Stimulated activated naive CD8-positive, alpha-beta T cell treated with anti-CD3 and anti-CD28 coated beads, Interleukin-15, Interleukin-2, amounts not matched to agents 100 ng/mL and 50 ng/mL, for 24 hours (primary cell): ENCODE data around the gene SERPINB2.

Experiments
- H3K27ac Mint-ChIP-seq: one replicate; pipeline ENCODE4 v1.8.0; 2021; ENCODE audit warnings: mild to moderate bottlenecking, mixed read lengths
- H3K27me3 Mint-ChIP-seq: one replicate; pipeline ENCODE4 v1.8.0; 2021; ENCODE audit warnings: mixed read lengths
- H3K36me3 Mint-ChIP-seq: one replicate; pipeline ENCODE4 v1.8.0; 2021; ENCODE audit warnings: low read depth, mixed read lengths
- H3K4me1 Mint-ChIP-seq: one replicate; pipeline ENCODE4 v1.8.0; 2021; ENCODE audit warnings: low read depth, mixed read lengths
- H3K4me3 Mint-ChIP-seq: one replicate; pipeline ENCODE4 v1.8.0; 2021; ENCODE audit warnings: mild to moderate bottlenecking, mixed read lengths
- H3K9me3 Mint-ChIP-seq: one replicate; pipeline ENCODE4 v1.8.0; 2021; ENCODE audit warnings: mixed read lengths

Gene SERPINB2, protein sequence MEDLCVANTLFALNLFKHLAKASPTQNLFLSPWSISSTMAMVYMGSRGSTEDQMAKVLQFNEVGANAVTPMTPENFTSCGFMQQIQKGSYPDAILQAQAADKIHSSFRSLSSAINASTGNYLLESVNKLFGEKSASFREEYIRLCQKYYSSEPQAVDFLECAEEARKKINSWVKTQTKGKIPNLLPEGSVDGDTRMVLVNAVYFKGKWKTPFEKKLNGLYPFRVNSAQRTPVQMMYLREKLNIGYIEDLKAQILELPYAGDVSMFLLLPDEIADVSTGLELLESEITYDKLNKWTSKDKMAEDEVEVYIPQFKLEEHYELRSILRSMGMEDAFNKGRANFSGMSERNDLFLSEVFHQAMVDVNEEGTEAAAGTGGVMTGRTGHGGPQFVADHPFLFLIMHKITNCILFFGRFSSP

DNA sequence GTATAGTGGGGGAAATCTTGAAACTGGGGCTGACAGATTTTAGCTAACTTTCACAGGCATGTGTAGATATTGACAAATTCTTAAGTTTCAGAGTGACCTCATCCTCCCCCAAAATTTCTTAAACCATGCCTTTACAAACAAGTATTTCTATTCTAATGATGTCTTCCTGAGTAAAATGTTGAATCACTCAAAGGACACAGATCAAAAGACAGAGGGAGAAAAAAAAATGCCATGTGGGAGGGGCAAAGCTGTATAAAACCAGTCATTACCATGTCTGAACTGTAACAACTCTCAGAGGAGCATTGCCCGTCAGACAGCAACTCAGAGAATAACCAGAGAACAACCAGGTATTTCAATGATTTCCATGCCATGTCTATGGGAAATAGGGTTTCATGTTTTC lies at the start of gene SERPINB2:
SERPINB2 (plus strand) TSS at position 282 of the 400 bp plus-strand sequence. CDS start 3,740 bp downstream, outside the sequence.
- Mint-ChIP-seq H3K4me1 (no peaks in the 10 kb centered on the region), H3K9me3 (no peaks in the 10 kb centered on the region), H3K27ac (no peak within 1 kb of the TSS), H3K4me3 (no peak within 1 kb of the TSS), H3K36me3 (no peaks in the 10 kb centered on the region), H3K27me3 (peaks cover 18% of the 10 kb centered on the region)

DNA sequence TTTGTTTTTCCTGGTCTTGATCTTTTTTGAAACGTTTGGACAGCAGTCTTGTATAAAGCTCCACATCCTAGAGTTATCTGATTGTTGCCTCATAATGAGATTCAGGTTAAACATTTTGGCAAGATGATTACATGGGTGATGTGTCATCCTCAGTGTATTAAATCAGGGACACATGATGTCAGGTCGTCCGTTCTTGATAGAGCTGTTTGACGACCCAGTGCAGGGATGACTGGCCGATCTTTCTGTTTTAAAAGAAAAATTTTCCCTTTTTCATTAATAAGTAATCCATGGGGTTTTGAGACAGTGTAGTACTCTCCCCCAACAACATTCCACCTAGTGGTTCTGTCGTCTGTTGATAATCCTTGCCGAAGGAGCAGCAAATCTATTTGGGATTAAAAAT lies 44.5 kb upstream of the SERPINB2 start:
- H3K27me3 Mint-ChIP-seq, result peaks cover 35% of the 10 kb centered on the region
- H3K36me3 Mint-ChIP-seq, result no peaks in the 10 kb centered on the region
- no peaks in the 10 kb centered on the region for H3K4me1 Mint-ChIP-seq
- no peak overlapping the region for H3K27ac Mint-ChIP-seq
- H3K9me3 Mint-ChIP-seq, result no peaks in the 10 kb centered on the region
- H3K4me3 Mint-ChIP-seq, result no peak overlapping the region

DNA sequence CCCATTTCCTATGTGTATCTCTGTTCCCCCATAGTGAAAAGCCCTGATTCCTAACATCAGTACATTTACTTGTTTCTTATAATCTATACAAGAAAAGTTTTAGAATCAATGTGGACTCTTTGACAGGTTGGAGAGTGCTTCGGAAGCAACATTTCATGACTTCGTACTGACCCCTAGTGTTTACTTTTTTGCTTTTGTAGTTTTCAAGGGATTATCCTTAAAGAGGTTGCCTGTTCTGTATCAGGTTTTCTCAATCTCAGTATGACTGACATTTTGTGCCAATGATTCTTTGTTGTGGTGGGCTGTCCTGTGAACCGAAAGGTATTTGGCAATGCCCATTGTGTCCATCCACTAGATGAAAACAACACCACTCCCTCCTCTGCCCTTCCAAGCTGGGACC lies 43.3 kb upstream of the SERPINB2 start:
- no peak overlapping the region for H3K27ac Mint-ChIP-seq
- H3K4me3 Mint-ChIP-seq, result no peak overlapping the region
- no peaks in the 10 kb centered on the region for H3K36me3 Mint-ChIP-seq
- peaks cover 35% of the 10 kb centered on the region for H3K27me3 Mint-ChIP-seq
- no peaks in the 10 kb centered on the region for H3K4me1 Mint-ChIP-seq
- H3K9me3 Mint-ChIP-seq, result no peaks in the 10 kb centered on the region

DNA sequence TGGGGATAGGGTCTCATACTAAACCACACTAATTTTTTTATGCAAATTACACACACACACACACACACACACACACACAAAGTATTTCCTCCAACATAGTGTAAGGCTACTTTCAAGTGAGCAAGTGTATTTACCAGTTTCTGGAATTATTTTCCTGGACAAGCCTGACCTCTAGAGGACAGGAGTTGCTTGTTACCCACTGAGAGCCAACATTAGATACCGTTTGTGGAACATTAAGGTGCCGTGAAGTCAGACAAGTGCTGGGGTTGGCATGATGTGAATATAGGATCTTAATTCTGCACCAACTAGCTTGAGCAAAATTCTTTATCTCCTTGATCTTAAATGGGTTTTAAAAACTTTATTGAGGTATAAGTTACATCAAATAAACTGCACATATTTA lies 39.3 kb upstream of the SERPINB2 start:
- H3K9me3 Mint-ChIP-seq, result no peaks in the 10 kb centered on the region
- no peaks in the 10 kb centered on the region for H3K36me3 Mint-ChIP-seq
- peaks cover 10% of the 10 kb centered on the region for H3K27me3 Mint-ChIP-seq
- H3K27ac Mint-ChIP-seq, result no peak overlapping the region
- H3K4me3 Mint-ChIP-seq, result no peak overlapping the region
- H3K4me1 Mint-ChIP-seq, result no peaks in the 10 kb centered on the region

DNA sequence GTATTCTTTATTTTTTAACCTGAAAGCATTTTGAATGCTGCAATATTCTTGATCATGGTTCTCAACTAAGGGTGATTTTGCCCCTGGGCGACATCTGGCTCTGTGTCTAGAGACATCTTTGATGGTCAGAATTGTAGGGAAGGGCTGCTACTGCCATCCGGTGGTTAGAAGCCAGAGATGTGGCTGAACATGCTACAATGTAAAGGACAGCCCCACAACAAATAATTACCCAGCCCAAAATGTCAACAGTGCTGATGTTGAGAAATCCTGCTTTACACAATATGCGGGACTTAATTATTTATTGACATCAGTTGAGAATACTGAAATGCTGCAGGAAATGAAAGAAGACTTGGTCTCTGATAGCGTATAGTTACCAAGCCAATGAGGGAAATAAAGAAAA lies 37.5 kb upstream of the SERPINB2 start:
- Mint-ChIP-seq H3K4me1 (no peaks in the 10 kb centered on the region), H3K4me3 (no peak overlapping the region), H3K36me3 (no peaks in the 10 kb centered on the region), H3K9me3 (no peaks in the 10 kb centered on the region), H3K27ac (no peak overlapping the region), H3K27me3 (peaks cover 10% of the 10 kb centered on the region)

DNA sequence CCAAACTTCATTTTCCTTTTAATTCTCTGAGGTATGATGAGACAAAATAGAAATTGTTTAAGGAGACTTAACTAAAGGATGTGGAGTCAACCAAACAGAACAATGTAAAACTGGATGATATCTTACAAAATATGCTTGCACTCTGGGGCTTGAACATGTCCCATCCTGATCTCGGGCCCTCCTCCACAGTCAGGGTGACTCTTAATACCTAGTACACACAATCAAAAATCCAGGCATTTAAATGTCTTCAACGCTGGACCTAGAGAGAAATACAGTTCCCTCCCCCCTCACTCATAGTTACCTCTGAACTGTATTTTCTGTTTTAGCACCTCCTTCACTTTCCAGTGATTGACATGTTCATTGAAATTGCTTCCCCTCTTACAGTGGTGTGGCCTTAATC lies 36.9 kb upstream of the SERPINB2 start:
- peaks cover 7% of the 10 kb centered on the region for H3K27me3 Mint-ChIP-seq
- H3K4me1 Mint-ChIP-seq, result no peaks in the 10 kb centered on the region
- H3K9me3 Mint-ChIP-seq, result no peaks in the 10 kb centered on the region
- no peaks in the 10 kb centered on the region for H3K36me3 Mint-ChIP-seq
- H3K27ac Mint-ChIP-seq, result no peak overlapping the region
- H3K4me3 Mint-ChIP-seq, result no peak overlapping the region

DNA sequence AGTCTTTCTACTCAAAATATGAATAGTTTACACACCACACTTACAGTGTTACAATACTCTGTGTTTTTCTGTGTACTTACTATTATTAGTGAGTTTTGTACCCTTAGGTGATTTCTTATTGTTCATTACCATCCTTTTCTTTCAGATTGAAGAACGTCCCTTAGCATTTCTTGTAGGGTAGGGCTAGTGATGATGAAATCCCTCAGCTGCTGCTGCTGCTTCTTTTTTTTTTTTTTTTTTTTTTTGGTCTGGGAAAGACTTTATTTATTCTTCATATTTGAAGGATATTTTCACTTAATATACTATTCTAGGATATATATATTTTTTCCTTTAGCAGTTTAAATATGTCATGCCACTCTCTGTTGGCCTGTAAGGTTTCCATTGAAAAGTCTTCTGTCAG lies 29.0 kb upstream of the SERPINB2 start:
- Mint-ChIP-seq H3K27ac (no peak overlapping the region), H3K9me3 (no peaks in the 10 kb centered on the region), H3K4me3 (no peak overlapping the region), H3K27me3 (peaks cover 11% of the 10 kb centered on the region), H3K4me1 (no peaks in the 10 kb centered on the region), H3K36me3 (no peaks in the 10 kb centered on the region)

DNA sequence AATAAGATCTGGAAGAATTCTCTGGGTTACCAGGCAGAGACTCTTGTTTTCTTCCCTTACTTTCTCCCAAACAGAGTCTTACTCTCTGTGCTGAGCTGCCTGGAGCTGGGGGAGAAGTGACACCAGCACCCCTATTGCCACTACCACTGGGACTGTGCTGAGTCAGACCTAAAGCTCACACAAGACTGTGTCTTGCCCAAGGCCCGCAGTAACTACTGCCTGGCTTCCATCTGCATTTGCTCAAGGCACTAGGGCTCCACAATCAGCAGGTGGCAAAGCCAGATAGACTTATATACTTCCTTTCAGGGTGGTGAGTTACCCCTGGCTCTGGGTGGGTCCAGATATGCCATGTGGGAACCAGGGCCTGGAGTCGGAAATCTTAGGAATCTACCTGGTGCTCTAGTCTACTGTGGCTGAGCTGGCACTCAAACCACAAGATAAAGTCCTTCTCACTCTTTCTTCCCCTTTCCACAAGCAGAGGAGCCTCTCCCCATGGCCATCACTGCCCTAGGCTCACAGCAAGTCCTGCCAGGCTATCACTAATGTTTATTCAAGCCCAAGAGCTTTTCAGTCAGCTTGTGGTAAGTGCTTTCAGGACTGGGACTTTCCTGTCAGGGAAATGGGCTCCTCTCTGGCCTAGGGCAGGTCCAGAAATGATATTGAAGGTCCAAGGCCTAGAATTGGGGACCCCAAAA lies 27.6 kb upstream of the SERPINB2 start:
- Mint-ChIP-seq H3K27ac (no peak overlapping the region), H3K4me1 (no peaks in the 10 kb centered on the region), H3K4me3 (no peak overlapping the region), H3K9me3 (no peaks in the 10 kb centered on the region), H3K36me3 (no peaks in the 10 kb centered on the region), H3K27me3 (peaks cover 11% of the 10 kb centered on the region)

DNA sequence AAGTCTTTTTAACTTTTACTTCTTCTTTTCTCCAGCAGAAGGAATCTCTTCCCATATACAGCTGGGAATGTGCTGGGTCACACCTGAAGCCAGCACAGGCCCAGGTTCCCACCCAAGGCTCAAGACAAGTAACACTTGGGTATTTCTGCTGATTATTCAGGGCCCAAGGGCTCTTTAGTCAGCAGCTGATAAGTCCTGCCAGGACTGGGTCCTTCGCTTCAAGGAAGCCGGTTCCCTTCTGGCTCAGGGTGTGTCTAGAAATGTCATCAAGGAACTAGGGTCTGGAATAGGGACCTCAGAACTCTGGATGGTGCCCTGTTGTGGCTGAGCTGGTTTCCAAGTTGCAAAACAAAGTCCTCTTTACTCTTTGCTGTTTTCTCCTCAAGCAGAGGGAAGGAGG lies 27.0 kb upstream of the SERPINB2 start:
- Mint-ChIP-seq H3K4me3 (no peak overlapping the region), H3K27me3 (peaks cover 11% of the 10 kb centered on the region), H3K4me1 (no peaks in the 10 kb centered on the region), H3K36me3 (no peaks in the 10 kb centered on the region), H3K9me3 (no peaks in the 10 kb centered on the region), H3K27ac (no peak overlapping the region)

DNA sequence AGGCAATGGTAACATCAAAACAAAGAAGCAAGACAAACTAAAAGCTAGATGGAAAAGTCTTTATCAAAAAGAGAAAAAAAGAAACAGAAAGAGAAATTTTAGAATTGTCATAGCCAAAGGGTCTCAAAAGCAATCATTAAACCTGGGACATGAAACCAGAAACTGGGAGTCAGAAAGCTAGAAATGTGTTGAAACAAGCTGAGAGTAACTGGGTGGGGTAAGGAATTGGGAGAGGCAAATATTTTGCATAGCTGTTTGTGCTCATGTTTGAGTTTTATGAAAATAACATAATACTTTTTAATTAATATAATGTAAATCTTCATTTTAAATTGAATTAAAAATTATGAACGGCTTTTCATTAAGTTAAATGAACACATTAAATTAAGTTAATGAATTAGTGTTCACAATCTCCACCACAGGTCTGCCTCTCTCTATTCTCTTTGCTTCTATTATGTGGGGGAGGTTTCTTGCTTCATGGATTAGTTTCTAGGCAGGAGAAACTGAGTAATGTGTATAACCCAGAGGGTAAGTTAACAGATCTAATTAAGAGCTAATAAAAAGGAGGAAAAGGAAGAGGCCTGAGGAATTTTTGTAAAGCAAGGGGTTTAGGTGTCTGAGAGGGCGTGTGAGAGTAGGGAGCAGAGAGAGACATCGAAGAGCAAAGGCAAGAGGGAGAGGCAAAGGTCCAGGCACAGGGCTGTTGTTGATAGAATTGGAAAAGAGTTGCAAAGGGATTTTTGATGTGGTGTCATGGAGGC lies 20.0 kb upstream of the SERPINB2 start:
- no peaks in the 10 kb centered on the region for H3K4me1 Mint-ChIP-seq

DNA sequence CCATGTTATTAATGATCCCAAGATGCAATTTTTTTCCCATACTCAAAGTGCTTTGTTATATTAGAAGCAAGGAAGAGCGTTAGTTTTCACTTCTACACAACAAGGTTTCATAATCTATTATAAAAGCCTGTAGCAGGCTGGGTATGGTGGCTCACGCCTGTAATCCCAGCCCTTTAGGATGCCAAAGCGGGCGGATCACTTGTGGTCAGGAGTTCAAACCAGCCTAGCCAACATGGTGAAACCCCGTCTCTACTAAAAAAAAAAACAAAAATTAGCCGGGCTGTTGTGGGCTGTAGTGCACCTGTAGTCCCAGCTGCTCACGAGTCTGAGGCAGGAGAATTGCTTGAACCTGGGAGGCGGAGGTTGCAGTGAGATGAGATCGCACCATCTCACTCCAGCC lies 19.0 kb upstream of the SERPINB2 start:
- H3K4me3 Mint-ChIP-seq, result no peak overlapping the region
- no peaks in the 10 kb centered on the region for H3K27me3 Mint-ChIP-seq
- H3K4me1 Mint-ChIP-seq, result no peaks in the 10 kb centered on the region
- no peaks in the 10 kb centered on the region for H3K9me3 Mint-ChIP-seq
- H3K27ac Mint-ChIP-seq, result no peak overlapping the region
- H3K36me3 Mint-ChIP-seq, result no peaks in the 10 kb centered on the region

More for the DNA sequence above, 20.0 kb upstream of the SERPINB2 start:
- Mint-ChIP-seq H3K27ac (no peak overlapping the region), H3K36me3 (no peaks in the 10 kb centered on the region), H3K4me3 (no peak overlapping the region), H3K9me3 (no peaks in the 10 kb centered on the region), H3K27me3 (peaks cover under 1% of the 10 kb centered on the region)

DNA sequence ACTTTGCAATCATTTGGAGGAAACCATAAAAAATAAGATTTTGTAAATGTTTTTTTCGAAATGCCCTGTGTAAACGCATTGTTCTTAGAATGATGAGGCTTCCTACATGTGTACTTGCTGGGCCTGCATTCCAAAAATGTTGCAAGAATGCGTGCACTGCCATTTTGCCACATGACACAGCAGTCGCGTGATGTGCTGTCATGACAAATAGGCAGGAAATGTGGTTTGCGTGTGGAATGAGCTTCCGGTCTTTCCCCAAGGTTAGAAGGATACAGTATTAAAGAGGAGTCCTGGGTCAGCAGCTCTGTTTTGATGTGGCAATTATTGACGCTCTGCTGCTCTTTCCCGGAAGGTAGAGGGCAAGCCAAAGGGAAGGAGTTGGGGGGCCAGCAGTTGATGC lies 18.1 kb upstream of the SERPINB2 start:
- H3K9me3 Mint-ChIP-seq, result no peaks in the 10 kb centered on the region
- H3K4me3 Mint-ChIP-seq, result no peak overlapping the region
- no peaks in the 10 kb centered on the region for H3K36me3 Mint-ChIP-seq
- no peaks in the 10 kb centered on the region for H3K27me3 Mint-ChIP-seq
- no peaks in the 10 kb centered on the region for H3K4me1 Mint-ChIP-seq
- H3K27ac Mint-ChIP-seq, result no peak overlapping the region

DNA sequence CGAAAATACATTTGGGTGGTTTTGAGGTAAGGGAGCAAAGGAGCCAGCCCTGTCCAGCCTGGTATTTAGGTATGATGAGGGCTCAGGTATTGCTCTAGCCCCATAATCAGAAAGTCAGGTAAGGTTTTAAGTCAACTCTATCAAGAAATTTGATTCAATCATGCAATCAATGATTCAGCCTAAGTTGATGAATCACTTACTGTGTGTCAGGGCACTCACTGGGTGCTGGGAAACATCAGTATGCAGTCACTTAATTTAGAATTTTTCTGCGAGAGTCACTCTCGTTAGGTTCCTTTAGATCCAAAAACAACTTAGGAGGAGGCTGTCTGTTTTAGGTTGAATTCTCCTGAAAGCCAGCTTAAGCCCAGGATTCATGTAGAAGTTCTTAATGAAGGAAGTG lies 17.7 kb upstream of the SERPINB2 start:
- H3K27ac Mint-ChIP-seq, result no peak overlapping the region
- no peaks in the 10 kb centered on the region for H3K36me3 Mint-ChIP-seq
- H3K27me3 Mint-ChIP-seq, result no peaks in the 10 kb centered on the region
- no peaks in the 10 kb centered on the region for H3K9me3 Mint-ChIP-seq
- no peaks in the 10 kb centered on the region for H3K4me1 Mint-ChIP-seq
- H3K4me3 Mint-ChIP-seq, result no peak overlapping the region

DNA sequence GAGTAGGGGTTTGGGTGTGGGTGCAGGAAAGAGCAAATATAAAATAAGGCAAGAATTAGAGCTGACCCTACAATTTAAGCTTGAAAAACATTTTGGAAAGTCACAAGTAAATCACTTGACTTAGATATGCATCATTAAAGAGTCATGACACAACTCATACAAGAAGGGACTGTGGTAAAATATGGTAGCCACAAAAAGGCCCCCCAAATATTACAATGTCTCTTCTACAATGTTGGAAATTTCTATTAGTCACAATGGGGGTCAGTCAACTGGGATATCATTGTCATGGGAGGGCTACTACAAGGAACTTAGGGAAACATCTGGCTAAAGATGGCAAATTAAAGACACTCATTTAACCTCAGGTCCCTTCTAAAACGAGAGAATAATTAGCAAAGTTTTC lies 15.7 kb upstream of the SERPINB2 start:
- no peak overlapping the region for H3K4me3 Mint-ChIP-seq
- H3K9me3 Mint-ChIP-seq, result no peaks in the 10 kb centered on the region
- H3K36me3 Mint-ChIP-seq, result no peaks in the 10 kb centered on the region
- H3K27me3 Mint-ChIP-seq, result no peaks in the 10 kb centered on the region
- H3K27ac Mint-ChIP-seq, result no peak overlapping the region
- H3K4me1 Mint-ChIP-seq, result no peaks in the 10 kb centered on the region

DNA sequence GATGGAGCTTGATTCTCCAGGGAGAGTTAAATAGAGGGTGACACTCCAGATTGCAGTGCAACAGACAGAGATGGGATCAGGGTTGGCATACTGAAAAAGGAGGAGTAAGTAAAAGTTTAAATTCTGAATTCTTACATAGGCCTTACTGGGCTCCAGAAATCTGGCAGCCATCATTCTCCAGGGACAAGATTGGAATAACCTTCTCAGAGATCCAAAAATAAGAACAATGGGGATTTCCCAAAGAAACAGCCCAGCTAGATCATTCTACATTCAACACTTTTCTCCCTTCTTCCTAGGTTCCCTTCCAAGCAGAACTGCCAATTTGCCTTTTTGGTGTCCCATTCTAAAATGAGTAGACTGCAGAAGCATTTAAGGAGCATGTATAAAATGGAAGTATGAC lies 14.9 kb upstream of the SERPINB2 start:
- H3K27ac Mint-ChIP-seq, result no peak overlapping the region
- H3K36me3 Mint-ChIP-seq, result no peaks in the 10 kb centered on the region
- no peaks in the 10 kb centered on the region for H3K9me3 Mint-ChIP-seq
- no peak overlapping the region for H3K4me3 Mint-ChIP-seq
- H3K4me1 Mint-ChIP-seq, result no peaks in the 10 kb centered on the region
- no peaks in the 10 kb centered on the region for H3K27me3 Mint-ChIP-seq
